ENCODE measurements around the gene EXOSC2.
"Not testable (repeated sequence)": the region's sequence is repeated elsewhere in the genome, so short reads cannot be mapped to it uniquely, and the experiment has no call there.

The EXOSC2 gene

DNA sequence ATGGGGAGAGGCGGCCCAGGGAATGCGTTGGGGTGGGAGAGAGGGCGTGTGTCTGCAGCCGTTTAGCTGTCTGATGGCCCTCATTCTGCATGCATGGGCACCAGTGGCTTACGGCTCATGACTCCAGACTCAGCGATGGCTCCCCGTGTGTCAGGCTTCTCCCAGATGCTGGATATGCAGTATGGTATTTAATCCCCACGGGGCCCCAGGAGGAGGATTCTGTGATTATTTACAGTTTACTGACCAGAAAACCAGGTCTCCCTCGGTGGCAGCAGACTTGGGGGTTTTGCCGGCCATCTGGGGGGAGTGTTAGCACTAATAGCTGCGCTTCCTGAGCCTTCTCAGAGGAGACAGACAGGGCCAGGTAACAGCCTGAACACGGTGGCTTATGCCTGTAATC, 24.9 kb upstream of the EXOSC2 start:
- no peak for DNase-seq

DNA sequence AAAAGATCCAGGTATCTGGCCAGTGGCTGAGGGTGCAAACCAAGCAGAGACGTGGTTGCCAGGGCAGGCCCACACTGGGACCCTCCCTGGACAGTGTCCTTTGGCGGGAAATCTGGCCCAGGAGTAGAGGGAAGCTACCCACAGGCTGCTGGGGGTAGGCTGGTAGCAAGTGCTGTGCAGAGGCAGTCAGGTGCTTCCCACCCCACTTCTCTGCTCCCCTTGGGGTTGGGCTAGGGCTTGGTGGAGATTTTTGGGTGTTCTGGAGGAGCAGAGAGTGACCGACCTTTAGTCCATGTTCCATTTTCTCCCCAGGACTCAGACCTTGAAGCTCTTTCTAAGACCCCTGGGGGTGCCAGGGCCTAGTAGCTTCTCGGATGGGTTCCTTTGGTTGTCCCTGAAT, 23.6 kb upstream of the EXOSC2 start:
- DNase-seq, result no peak

- no peak for DNase-seq
These were observed 22.9 kb upstream of the EXOSC2 start for GRCh38 chr9:130670644-130671043.

GRCh38 chr9:130672466-130672865, 21.1 kb upstream of the EXOSC2 start:
- no peak for DNase-seq

- DNase-seq, result no peak
These were observed 20.5 kb upstream of the EXOSC2 start for GRCh38 chr9:130672933-130673615.

- DNase-seq, result no peak
These were observed 18.2 kb upstream of the EXOSC2 start for GRCh38 chr9:130675396-130675795.

- DNase-seq, result no peak
These were observed 16.3 kb upstream of the EXOSC2 start for GRCh38 chr9:130677252-130677651.

- DNase-seq, result peak; percentile 90
These were observed 12.5 kb upstream of the EXOSC2 start for GRCh38 chr9:130680836-130681768.

GRCh38 chr9:130681769-130682420, 11.7 kb upstream of the EXOSC2 start:
- peak; percentile 52 for DNase-seq

DNA sequence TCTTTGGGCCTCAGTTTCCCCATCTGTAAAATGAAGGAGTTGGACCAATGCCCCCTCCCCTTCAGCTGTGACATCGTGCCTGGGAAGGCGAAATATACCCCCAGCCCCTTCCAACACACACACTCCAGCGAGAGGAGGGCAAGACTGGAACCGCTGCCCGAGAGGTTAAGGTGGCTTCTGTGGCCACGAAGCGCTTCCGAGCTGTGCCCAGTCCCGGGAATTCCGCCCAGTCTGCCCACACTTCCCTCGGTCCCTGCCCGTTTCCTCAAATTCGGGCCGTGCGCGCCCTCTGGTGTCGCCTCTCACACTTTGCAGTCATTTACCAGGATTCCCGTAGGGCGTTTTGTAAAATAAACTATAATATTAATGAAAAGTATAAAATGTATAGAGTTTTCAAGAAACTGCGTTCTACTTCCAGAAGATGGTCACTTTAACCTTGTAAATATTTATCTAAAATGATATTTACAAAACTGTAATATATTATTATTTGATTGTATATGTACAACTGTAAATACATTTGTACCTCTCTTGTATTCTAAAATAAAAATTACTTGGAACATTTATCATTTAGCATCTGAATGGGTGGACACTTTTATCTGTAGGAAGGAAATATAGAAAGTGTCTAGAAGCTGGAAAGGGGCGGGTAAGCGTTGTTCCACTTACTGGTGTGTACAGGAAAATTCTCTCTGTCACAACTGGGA, 11.0 kb upstream of the EXOSC2 start:
- DNase-seq, result peak; percentile 79

GRCh38 chr9:130685104-130685503, 8.5 kb upstream of the EXOSC2 start:
- no peak for DNase-seq

GRCh38 chr9:130685945-130686344, 7.6 kb upstream of the EXOSC2 start:
- not testable (repeated sequence) for DNase-seq

DNA sequence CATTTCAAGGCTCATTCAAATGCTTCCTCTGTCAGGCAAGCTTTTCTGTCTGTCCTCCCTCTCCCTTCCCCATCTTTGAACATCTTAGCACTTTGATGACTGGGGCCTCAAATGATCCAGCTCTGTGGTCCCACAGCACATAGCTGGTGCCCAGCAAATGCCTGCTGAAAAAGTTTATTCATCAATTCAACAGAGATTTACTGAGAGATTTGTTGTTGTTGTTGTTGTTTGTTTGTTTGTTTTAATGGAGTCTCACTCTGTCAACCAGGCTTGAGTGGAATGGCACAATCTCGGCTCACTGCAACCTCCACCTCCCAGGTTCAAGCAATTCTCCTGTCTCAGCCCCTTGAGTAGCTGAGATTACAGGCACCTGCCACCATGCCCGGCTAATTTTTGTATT, 6.0 kb upstream of the EXOSC2 start:
- no peak for DNase-seq

DNA sequence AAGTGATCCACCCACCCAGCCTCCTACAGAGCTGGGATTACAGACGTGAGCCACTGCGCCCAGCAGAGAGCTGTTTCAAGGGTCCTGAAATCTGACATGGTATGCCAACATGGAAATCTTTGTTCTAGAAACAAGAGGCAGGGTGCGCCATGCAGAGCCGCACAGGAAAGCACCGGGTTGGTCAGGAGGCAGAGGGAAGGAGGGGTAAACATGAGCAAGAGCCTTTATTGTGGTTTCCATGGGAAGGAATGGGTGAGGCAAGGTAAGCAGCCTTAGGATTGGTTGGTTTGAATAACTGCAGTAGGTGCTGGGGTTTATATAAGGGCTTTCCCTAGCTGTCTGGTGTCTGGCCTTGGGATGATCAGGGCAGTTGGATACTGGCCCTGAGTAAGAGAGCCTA, 5.5 kb upstream of the EXOSC2 start:
- DNase-seq, result no peak

GRCh38 chr9:130689572-130689936, 4.0 kb upstream of the EXOSC2 start:
- no peak for DNase-seq

- peak; percentile 73 for DNase-seq
These were observed 3.5 kb upstream of the EXOSC2 start for GRCh38 chr9:130689937-130690700.

GRCh38 chr9:130692321-130692720, 1.3 kb upstream of the EXOSC2 start:
- peak; percentile 51 for DNase-seq

GRCh38 chr9:130693101-130693425, 517 bp upstream of the EXOSC2 start:
- DNase-seq, result no peak

DNA sequence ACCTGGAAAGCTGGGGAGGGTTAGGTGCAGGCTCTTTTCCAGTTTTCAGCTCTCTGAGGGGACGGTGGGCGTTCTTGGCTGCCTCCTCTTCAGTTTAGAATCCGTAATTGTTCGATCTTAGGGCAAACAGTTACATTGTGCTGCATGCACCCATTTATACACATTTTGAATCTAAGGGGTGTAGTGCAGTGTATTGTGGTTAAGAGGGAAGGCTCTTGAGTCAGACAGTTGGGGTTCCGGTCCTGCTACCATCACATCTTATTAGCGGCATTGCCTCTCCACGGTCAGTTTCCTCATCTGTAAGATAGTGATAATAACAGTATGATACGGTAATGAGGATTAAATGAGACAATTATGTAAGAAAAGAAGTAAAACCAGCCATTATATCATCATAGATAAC, 625 bp downstream of the EXOSC2 start:
- peak; percentile 68 for DNase-seq

GRCh38 chr9:130696139-130696650, 2.6 kb downstream of the EXOSC2 start:
- no peak for DNase-seq

DNA sequence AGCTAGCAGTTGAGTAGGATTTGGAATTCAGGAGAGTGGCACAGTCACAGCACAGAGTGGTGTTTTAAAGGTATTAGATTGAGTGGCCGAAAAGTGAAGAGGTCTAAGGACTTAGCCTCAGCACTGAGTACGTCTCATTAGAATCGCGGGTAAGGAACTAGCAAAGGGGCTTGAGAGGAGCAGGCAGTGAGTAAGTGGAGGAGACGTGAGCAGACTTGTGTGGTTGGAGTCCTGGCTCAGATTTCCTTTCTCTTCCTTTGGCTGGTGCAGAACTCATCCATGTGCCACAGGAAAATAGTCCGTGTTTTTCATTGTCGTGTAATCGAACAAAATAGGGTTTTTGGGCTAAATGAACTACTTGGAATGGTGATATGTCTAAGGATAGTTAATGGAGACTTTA, 3.4 kb downstream of the EXOSC2 start:
- DNase-seq, result no peak

DNA sequence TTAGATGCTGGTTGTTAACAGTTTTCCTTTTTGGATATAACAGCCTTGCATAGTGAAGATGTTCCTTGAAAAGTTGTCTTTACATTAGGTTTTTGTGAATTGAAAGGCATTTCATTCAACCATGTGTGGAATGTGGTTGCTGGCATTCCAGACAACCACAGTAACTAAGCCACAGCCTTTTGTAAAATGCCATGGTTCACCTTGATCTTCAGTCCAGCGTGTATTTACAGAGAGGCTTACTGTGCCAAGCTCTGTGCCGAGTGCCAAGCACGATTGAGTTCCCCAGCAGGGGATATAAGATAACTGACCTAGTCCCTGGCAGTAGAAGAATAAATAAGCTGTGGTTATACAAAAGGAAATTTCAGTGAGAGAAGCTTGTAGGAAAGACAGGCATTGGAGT, 4.9 kb downstream of the EXOSC2 start:
- no peak for DNase-seq

Data from hematopoietic multipotent progenitor cell treated with erythropoietin and hydrocortisone succinate and interleukin-3 and kit ligand, for 4 days (in vitro differentiated cells).